ENCODE data around the gene PIGR. TPM values are rescaled to one million over a fixed set of nuclear protein-coding genes. Genes with fewer than 3 reads are reported as not detected.

Gene PIGR
- polyA plus RNA-seq, 1 of the 3 experiments (the other 2 are of a cell fraction): not detected

- Histone ChIP-seq H3K36me3 (replicated peaks in 1 of 2; ENCODE audit: control insufficient read depth in 1 of 2, insufficient read depth in 2 of 2, low read length in 1 of 2) (no peaks in the 10 kb centered on the region), H3K4me1 (ENCODE audit: control insufficient read depth in 1 of 2, insufficient read depth in 2 of 2, low read depth in 1 of 2, low read length in 1 of 2) (no peaks in the 10 kb centered on the region), H3K4me3 (ENCODE audit: low read depth in 2 of 2, low read length in 1 of 2) (no peak overlapping the region), H3K9me2 (no peaks in the 10 kb centered on the region), H3K27me3 (ENCODE audit: insufficient read depth) (no peaks in the 10 kb centered on the region), H3K9me3 (no peaks in the 10 kb centered on the region), H4K20me1 (ENCODE audit: insufficient read depth) (no peaks in the 10 kb centered on the region), H2AFZ (ENCODE audit: low read depth) (peak overlapping the region; percentile 89; the same call in 1 of the 2 replicates), H3K27ac (ENCODE audit: low read depth in 2 of 2, low read length in 1 of 2) (0 out of 4 replicates have a peak overlapping the region, but pooled peaks of 1 of the 2 experiments have one; percentile 28), H3K4me2 (peak overlapping the region; percentile 32; the same call in 1 of the 2 replicates), H3K79me2 (ENCODE audit: insufficient read depth) (no peaks in the 10 kb centered on the region), H3F3A (replicated peaks; ENCODE audit: insufficient read depth) (no peaks in the 10 kb centered on the region), H3K9ac (no peak overlapping the region)
- 67% methylated on average over 11 of the region's 11 CpGs for WGBS (ENCODE audit: low lambda C conversion rate)
- POLR2A ChIA-PET: no interaction called here
- no peak for DNase-seq
- CTCF ChIA-PET: interaction anchor here (1.6 to 5.9 kb wide), 3 partner anchors 10 to 164 kb away, joined by 6 to 32 read pairs (median 10); no protein-coding TSS in a partner anchor
- peak in 1 of 2 experiments; percentile 39; a peak in 1 of 4 replicates for TF ChIP-seq EP300 (IDR thresholded peaks at IDR 0.05; ENCODE audit: borderline replicate concordance in 1 of 2, low read depth in 1 of 2, low read length in 1 of 2)
- no peak for TF ChIP-seq GATA2 (CRISPR knock-in tag; IDR thresholded peaks at IDR 0.05)
- no peak for TF ChIP-seq REST (IDR thresholded peaks at IDR 0.05; ENCODE audit: low read depth, low read length)
- no peak for TF ChIP-seq TEAD4 (IDR thresholded peaks at IDR 0.05; ENCODE audit: borderline replicate concordance, insufficient read depth)
- TF ChIP-seq EZH2phosphoT487 (IDR thresholded peaks at IDR 0.05; ENCODE audit: borderline replicate concordance, low read depth): no peak
- TF ChIP-seq TCF12 (IDR thresholded peaks at IDR 0.05): peak; percentile 37; the same call in 1 of the 2 replicates
- no peak for TF ChIP-seq ELF1 (IDR thresholded peaks at IDR 0.05)
- TF ChIP-seq PBX3 (IDR thresholded peaks at IDR 0.05): peak; percentile 48
- peak; percentile 85 for TF ChIP-seq RXRA (IDR thresholded peaks at IDR 0.05; ENCODE audit: borderline replicate concordance, low read depth)
- TF ChIP-seq JUND (IDR thresholded peaks at IDR 0.05): peak; percentile 74
- TF ChIP-seq NFIC (IDR thresholded peaks at IDR 0.05; ENCODE audit: borderline replicate concordance): peak; percentile 33; the same call in 1 of the 2 replicates
- TF ChIP-seq MXI1 (IDR thresholded peaks at IDR 0.05; ENCODE audit: low read depth, low read length): no peak
- peak; percentile 76 for TF ChIP-seq FOSL2 (IDR thresholded peaks at IDR 0.05; ENCODE audit: borderline replicate concordance, low read depth)
- no peak for TF ChIP-seq RAD21 (IDR thresholded peaks at IDR 0.05; ENCODE audit: low read length)
- TF ChIP-seq MEF2A (IDR thresholded peaks at IDR 0.05; ENCODE audit: borderline replicate concordance, low read depth): peak; percentile 70; the same call in 1 of the 2 replicates
- peak; percentile 47; the same call in 1 of the 2 replicates for TF ChIP-seq YY1 (IDR thresholded peaks at IDR 0.05; ENCODE audit: low read depth)
- no peak for TF ChIP-seq SMC3 (IDR thresholded peaks at IDR 0.05; ENCODE audit: low read depth, low read length)
- no peak for TF ChIP-seq NRF1 (IDR thresholded peaks at IDR 0.05; ENCODE audit: low read depth, low read length)
- TF ChIP-seq ZBTB33 (IDR thresholded peaks at IDR 0.05; ENCODE audit: borderline replicate concordance, low read depth): no peak
- TF ChIP-seq USF1 (IDR thresholded peaks at IDR 0.05; ENCODE audit: borderline replicate concordance, low read depth): no peak
Observed at GRCh38 chr1:206898089-206898914, 48.0 kb downstream of the PIGR start.

Measured in SK-N-SH (cell line).